Lower leg skin (tissue), 3 donors: ENCODE results near the gene CSPG4.

Experiments used
- POLR2A ChIP-seq, 2 donors: fragments of 450-650 bp; IDR thresholded peaks; one replicate each; pipeline ENCODE4 v1.6.1; 2016 to 2017; ENCODE audit warnings: antibody characterized with exemption in 2 of 2, mild to moderate bottlenecking in 1 of 2, moderate library complexity in 1 of 2
- TF ChIP-seq, protein P1 (sequence below), 3 donors: fragments of 450-650 bp; IDR thresholded peaks; one replicate each; pipeline ENCODE4 v1.5.1; 2016; ENCODE audit warnings: antibody characterized with exemption in 3 of 3, mild to moderate bottlenecking in 3 of 3, moderate library complexity in 2 of 3

DNA sequence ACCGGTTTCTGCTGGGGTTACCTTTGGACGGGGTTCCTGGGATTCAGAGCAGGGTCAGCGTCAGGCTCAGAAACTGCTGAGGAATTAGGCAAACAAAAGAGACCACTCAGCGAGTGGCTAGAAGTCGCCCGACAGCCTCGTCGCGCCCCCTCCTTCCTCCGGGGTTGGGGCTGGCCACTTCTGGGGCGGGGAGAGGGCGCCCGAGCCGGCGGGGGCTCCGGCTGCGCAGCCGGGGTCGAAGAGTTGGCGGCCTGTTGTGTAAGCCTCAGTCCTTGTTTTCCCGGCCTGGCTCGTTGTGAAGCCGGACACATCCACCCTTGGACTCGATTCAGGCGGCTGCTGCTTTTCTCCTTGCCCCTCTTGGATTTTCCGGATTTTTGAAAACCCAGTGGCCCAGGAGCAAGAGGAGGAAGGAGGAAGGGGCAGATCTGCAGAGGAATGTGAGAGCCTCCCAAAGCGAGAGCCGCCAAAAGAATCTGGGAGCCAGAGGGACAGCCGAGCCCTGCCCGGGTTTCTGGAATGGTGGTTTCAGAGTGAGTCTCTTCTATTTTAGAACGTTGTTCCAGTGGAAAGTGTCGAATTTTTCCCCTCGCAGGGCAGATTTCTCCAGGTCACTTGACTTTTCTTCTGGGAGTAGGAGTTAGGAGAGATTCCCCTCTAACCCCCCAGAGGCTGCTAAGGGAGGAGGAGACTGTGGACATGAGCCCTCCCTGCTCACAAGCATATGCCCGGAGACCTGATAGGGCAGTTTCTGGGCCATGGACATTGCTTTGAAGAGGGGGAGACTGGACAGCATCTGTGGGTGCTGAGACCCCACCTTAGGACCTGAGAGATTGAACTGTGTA, 64.3 kb downstream of the CSPG4 start:
- TF ChIP-seq, protein P1, sequence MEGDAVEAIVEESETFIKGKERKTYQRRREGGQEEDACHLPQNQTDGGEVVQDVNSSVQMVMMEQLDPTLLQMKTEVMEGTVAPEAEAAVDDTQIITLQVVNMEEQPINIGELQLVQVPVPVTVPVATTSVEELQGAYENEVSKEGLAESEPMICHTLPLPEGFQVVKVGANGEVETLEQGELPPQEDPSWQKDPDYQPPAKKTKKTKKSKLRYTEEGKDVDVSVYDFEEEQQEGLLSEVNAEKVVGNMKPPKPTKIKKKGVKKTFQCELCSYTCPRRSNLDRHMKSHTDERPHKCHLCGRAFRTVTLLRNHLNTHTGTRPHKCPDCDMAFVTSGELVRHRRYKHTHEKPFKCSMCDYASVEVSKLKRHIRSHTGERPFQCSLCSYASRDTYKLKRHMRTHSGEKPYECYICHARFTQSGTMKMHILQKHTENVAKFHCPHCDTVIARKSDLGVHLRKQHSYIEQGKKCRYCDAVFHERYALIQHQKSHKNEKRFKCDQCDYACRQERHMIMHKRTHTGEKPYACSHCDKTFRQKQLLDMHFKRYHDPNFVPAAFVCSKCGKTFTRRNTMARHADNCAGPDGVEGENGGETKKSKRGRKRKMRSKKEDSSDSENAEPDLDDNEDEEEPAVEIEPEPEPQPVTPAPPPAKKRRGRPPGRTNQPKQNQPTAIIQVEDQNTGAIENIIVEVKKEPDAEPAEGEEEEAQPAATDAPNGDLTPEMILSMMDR (IDR thresholded peaks at IDR 0.05): no peak
- TF ChIP-seq POLR2A (IDR thresholded peaks at IDR 0.05): no peak
